A549 (cell line): Measurements from ENCODE around the gene PCDH15.

Source experiments
- FOSL2 ChIP-seq, 2 experiments: fragments of 450-650 bp in 1 of 2; fragments of >200 bp in 1 of 2; sonication (Bioruptor Twin) in 1 of 2; formaldehyde crosslinking; IDR thresholded peaks; 2 replicates each; pipeline versions ENCODE4 v1.5.0 to v1.6.1; 2016 to 2020; ENCODE audit warnings: mild to moderate bottlenecking in 1 of 2, moderate library complexity in 1 of 2
- JUN ChIP-seq, 2 experiments: fragments of >200 bp; sonication (Bioruptor Twin); formaldehyde crosslinking; IDR thresholded peaks; 2 replicates in 1 of 2; 3 replicates in 1 of 2; pipeline ENCODE4 v1.6.1; 2016 to 2017
- JUNB ChIP-seq: fragments of >200 bp; sonication (Bioruptor Twin); formaldehyde crosslinking; IDR thresholded peaks from 2 replicates; pipeline ENCODE4 v1.6.1; 2016
- KDM1A ChIP-seq: fragments of 200-600 bp; sonication (generic); IDR thresholded peaks from 2 replicates; pipeline ENCODE4 v1.6.1; 2016; ENCODE audit warnings: low read depth, mild to moderate bottlenecking
- MAFK ChIP-seq: fragments of 450-650 bp; IDR thresholded peaks from 2 replicates; pipeline ENCODE4 v1.6.1; 2014; ENCODE audit not compliant: partially characterized antibody
- MYC ChIP-seq: IDR thresholded peaks from 2 replicates; pipeline ENCODE4 v1.6.1; 2012; ENCODE audit warnings: mild to moderate bottlenecking, inconsistent platforms, low read length, improper control_type of control experiment, borderline replicate concordance
- RAD21 ChIP-seq, 2 experiments: fragments of >200 bp in 1 of 2; sonication (Bioruptor Twin) in 1 of 2; formaldehyde crosslinking in 1 of 2; IDR thresholded peaks in 1 of 2; conservative IDR thresholded peaks in 1 of 2; 2 replicates in 1 of 2; 3 replicates in 1 of 2; pipeline ENCODE4 v1.6.1; 2012 to 2018; ENCODE audit warnings: inconsistent platforms in 1 of 2
- TFCP2L1 ChIP-seq: fragments of 250-450 bp; sonication (Bioruptor Pico); IDR thresholded peaks from 2 replicates; pipeline ENCODE4 v1.5.0; 2021; ENCODE audit warnings: mild to moderate bottlenecking
- TF ChIP-seq, protein P1 (sequence below): fragments of >200 bp; sonication (Bioruptor Twin); formaldehyde crosslinking; IDR thresholded peaks from 3 replicates; pipeline ENCODE4 v1.5.1; 2016
- TF ChIP-seq, protein P2 (sequence below): IDR thresholded peaks from 2 replicates; pipeline ENCODE4 v1.6.1; 2012

DNA sequence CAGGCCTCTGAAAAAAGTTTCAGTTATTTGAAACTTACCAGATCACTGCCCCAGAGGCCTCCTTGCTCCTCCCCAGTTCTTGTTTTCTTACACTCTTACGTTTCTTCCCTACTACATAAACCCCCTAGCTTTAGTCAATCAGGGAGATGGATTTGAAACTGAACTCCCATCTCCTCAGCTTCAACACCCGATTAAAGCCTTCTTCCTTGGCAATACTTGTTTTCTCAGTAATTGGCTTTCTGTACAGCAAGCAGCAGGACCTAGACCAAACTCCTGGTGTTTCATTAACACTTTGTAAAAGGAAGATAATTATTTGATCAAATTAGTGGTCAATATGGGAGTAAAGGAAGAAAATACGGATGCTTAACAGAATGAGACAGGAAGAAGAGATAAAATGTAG, 870.4 kb downstream of the PCDH15 start:
- TF ChIP-seq MYC (no peak), RAD21 (conservative IDR thresholded peaks at IDR 0.05 in 1 of 2, IDR thresholded peaks at IDR 0.05 in 1 of 2) (no peak), TFCP2L1 (CRISPR knock-in tag) (no peak), FOSL2 (IDR thresholded peaks at IDR 0.05) (no peak), FOSL2 (CRISPR knock-in tag; IDR thresholded peaks at IDR 0.05) (no peak), JUN (IDR thresholded peaks at IDR 0.05) (no peak), MAFK (no peak), JUNB (no peak), KDM1A (no peak)
- TF ChIP-seq, protein P1, sequence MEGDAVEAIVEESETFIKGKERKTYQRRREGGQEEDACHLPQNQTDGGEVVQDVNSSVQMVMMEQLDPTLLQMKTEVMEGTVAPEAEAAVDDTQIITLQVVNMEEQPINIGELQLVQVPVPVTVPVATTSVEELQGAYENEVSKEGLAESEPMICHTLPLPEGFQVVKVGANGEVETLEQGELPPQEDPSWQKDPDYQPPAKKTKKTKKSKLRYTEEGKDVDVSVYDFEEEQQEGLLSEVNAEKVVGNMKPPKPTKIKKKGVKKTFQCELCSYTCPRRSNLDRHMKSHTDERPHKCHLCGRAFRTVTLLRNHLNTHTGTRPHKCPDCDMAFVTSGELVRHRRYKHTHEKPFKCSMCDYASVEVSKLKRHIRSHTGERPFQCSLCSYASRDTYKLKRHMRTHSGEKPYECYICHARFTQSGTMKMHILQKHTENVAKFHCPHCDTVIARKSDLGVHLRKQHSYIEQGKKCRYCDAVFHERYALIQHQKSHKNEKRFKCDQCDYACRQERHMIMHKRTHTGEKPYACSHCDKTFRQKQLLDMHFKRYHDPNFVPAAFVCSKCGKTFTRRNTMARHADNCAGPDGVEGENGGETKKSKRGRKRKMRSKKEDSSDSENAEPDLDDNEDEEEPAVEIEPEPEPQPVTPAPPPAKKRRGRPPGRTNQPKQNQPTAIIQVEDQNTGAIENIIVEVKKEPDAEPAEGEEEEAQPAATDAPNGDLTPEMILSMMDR = no peak
- TF ChIP-seq, protein P2, sequence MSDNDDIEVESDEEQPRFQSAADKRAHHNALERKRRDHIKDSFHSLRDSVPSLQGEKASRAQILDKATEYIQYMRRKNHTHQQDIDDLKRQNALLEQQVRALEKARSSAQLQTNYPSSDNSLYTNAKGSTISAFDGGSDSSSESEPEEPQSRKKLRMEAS = no peak
